ENCODE measurements around the gene PPIL3. TPM values are rescaled to one million over a fixed set of nuclear protein-coding genes. Genes with fewer than 3 reads are reported as not detected.
A peak's percentile ranks its signal among the peaks of the same experiment; 100 is the strongest.
"Not testable (repeated sequence)": the region's sequence is repeated elsewhere in the genome, so short reads cannot be mapped to it uniquely, and the experiment has no call there.

The PPIL3 gene
- polyA plus RNA-seq (ENCODE audit: insufficient read length in 4 of 4): 10 to 100 TPM; 60.0 to 79.4 (median 67.5) TPM

DNA sequence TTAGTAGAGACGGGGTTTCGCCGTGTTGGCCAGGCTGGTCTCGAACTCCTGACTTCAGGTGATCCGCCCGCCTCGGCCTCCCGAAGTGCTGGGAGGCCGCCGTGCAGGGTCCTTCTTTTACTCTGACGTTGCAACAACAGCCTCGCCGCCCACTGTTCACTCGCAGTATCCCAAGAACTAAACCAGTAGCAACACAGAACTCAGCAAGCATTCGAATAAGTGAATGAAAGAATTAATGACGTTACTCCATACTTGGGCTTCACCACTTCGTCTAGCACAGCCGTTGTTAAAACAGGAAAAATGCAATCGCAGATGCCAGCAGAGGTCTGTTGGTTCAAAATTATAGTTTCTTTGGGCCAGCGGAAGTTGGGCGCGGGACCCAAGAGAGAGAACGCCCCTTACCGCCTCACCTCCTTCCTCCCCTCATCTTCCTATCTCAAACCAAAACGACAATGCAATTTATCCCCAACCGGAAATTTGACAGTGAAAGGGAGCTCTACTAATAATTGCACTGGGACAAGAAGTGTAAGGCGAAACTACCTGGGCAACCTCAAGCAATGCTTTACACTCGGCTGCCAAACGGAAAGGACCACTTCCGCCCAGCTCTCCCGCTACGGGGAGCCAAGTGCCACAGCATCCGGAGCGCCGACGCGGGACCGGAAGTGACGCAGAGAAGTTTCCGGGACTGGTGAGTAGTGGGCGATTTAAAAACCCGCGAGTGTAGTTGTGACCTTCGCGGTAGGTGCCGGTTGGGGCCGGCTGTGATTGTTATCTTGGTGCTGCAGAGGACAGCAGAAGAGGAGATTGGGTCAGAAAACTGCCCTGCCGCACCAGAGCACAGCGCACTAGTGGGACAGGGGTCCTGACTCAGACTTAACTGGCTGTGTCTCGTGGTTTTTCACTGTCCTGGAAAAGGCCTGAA lies at the start of gene PPIL3, which contains the start of gene NIF3L1:
Gene PPIL3 (minus strand): TSS at position 374 of the 922 bp plus-strand sequence. CDS start 1,462 bp downstream, outside the sequence.
Gene NIF3L1 (plus strand): TSS at position 668 of the 922 bp plus-strand sequence. CDS start 2,573 bp downstream, outside the sequence.
- DNase-seq (ENCODE audit: low read depth in 4 of 4, low spot score in 3 of 4): peak; percentile 91 to 97 (median 96)

DNA sequence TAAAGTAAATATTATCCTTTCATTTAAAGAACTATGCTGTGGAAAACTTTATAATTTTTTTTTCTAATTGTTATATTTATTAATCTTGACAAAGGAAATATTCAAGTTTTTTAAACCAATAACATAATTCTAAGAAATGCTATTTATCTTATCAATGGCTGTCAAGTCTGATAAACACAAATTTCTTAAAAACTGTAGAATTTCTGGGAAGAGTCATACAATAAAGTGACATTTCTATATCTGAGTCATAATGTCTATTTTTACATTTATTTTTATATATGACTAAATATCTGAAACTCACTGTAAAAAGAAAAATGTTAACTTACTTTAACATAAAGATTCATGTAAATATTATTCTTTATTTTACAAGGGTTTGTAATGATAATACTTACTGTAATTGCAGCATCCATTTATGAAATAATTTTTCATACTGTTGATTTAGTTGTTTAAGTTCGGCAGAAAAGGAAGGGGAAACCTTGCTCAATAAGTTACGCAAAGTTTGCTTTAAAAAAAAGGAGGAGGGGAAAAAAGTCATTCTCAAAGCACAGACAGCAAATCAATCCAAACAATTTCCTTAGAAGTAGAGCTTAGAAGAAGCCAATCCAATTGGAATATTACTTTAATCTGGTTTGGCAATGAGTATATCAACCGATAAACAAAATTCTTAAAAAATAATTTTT lies 42.2 kb upstream of the PPIL3 start:
- DNase-seq (ENCODE audit: low read depth in 4 of 4, low spot score in 3 of 4): no peak

DNA sequence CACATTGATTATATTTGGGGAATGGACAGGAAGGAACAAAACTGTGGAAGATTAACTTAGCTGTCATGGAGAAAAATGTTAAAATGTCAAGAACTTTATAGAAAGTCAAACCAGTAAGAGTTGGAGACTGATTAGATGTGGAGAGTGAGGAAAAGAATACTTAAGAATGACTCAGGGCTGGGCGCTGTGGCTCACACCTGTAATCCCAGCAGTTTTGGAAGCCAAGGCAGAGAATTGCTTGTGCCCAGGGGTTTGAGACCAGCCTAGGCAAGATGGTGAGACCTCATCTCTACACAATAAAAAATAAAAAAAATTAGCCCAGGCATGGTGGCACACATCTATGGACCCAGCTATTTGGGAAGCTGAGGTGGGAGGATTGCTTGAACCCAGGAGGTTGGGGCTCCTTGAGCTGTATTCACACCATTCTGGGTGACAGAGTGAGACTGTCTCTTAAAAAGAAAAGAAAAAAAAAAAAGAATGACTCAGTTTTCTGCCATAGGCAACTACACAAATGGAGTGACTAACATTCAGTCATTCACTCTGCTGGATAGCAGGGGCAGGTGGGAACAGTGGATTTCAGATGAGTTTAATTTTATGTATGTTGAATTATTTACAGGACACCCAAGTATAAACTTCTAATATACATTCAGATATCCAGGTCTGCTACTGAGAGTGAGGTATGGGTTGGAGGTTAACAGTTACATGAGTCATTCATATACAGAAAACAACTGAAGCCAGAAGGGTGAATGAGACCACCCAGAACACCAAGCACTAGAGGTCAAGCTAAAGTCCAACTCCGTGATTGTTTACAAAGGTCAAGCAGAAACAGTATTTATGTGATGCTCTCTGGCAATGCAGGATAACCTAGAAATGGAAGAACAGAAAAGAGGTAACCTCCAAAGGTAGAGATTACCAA lies 40.7 kb upstream of the PPIL3 start:
- DNase-seq (ENCODE audit: low read depth in 4 of 4, low spot score in 3 of 4): no peak

DNA sequence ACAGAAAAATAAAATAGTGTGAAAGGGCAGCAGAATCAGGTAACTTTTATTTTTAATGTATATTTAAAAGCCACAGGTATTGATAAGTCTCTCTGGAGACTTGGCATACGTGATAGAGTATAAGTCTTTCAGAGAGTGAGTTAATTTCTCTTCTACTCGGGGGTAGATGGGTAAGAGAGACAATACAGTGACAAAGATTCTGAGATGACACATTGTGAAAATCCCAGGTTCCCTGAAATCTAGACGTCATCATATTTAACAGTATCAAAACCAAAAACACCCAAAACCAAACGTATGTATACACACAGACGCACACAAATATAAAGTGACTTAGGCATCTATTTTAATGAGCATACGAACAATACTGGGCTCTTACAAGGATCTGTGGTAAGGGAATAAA lies 33.6 kb upstream of the PPIL3 start:
- no peak for DNase-seq (ENCODE audit: low read depth in 4 of 4, low spot score in 3 of 4)

DNA sequence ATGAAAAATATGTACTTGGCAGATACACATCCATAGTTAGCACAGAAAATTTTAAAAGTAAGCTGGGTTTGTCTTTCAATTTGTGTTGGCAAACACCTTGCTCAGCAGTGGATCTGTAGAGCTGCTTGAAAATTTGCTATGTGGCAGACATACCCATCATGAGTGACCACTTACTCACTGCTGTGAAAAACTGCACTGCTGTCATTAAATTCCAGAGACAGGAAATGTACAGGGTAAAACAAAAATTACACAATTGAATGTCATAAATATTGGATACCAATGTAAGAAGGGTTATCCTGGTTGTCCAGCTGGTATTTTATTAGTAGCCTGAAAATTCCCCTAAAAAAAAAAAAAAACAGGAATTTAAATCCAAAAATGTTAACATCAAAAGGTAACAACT lies 24.8 kb upstream of the PPIL3 start:
- DNase-seq (ENCODE audit: low read depth in 4 of 4, low spot score in 3 of 4): no peak

DNA sequence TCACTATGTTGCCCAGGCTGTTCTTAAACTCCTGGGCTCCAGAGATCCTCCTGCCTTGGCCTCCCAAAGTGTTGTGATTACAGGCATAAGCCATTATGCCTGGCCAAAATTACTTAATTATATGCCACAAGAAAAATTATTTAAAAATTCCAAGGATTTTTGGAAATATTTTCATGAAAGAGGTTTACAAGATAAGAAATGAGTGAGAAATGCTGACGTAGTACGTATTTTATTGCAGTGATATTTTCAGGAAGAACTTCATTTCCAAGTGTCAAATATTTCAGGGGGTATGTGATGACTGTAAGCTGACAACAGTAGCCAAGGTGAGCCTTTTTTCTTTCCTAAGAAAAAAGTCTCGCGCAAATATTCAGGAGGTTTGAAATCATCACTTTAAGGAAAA lies 21.1 kb upstream of the PPIL3 start:
- no peak for DNase-seq (ENCODE audit: low read depth in 4 of 4, low spot score in 3 of 4)

DNA sequence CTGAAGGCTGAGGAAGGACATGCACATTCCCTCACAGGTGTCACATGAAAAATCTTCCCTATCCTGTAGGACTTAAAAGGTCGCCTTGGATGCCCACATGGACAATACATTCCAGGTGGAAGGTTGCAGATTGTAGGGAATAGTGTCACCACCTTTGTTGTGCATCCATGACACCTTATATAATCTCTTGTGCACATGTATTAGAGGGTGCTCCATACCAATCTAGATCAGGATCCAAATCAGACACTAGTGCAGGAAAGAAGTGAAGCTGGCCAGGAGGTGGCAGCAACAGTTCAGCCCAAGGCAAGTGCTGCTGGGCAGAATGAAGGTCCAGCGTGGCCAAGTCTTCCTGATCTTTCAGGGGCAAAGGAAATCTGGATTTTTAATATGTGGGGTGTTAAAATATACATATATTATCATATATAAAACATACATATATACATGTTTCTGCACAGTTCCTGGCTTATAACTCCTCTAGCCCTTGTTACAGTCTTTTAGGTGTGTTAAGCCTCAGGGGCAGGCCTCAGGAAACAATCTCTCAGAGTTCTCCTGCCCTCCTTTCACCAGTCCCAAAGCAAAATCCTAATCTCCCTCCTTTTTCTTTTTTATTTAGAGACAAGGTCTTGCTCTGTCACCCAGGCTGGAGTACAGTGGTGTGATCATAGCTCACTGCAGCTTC lies 16.9 kb upstream of the PPIL3 start:
- DNase-seq (ENCODE audit: low read depth in 4 of 4, low spot score in 3 of 4): peak in 2 of 4 donors; percentile 21 to 47

DNA sequence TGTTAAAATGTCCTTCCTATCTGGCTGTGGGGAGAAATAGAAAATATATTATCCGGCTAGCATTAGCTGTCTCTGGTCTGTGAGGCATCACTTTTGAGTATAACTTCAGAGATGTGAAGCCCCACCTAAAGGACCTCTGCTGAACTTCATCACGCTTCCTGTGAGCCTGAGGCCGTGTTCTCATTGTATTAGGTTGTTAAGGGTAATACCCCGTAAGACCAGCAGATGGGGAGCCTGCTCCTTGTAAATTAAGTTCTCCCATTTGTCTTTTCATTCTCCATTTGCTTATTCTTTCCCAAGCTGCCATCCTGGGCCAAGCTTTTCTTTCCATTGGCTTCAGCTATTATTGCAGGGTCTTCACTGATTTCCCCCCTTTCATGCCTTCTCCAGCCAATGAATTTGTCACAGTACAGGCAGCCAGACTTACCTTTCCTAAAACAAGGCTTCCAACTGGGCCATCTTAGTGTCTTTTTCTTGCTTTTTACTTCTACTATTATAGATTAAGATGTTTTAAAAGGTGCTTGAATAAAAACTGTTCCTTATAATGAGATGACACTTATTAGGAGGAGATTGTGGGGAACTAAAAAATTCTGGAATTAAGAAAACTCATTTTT lies 12.7 kb upstream of the PPIL3 start:
- DNase-seq (ENCODE audit: low read depth in 4 of 4, low spot score in 3 of 4): peak in 3 of 4 donors; percentile 33 to 54 (median 48)

DNA sequence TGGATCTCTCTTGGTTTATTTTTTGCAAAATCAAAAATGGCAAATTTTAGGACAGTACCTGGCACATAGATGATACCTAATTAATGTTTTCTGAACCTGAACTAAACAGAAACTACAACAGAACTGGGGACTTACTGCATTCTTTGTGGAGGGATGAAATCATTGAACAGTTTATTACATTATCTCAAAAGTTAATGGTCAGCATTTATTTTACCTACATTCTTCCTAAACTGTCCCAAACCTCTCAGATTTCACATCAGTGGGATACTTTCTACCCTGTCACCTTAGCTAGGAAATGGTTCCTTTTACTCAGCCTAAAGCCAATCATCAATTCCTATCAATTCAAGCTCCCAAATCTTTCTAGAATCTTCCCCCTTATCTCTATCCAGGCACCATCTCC lies 10.6 kb upstream of the PPIL3 start:
- DNase-seq (ENCODE audit: low read depth in 4 of 4, low spot score in 3 of 4): no peak

DNA sequence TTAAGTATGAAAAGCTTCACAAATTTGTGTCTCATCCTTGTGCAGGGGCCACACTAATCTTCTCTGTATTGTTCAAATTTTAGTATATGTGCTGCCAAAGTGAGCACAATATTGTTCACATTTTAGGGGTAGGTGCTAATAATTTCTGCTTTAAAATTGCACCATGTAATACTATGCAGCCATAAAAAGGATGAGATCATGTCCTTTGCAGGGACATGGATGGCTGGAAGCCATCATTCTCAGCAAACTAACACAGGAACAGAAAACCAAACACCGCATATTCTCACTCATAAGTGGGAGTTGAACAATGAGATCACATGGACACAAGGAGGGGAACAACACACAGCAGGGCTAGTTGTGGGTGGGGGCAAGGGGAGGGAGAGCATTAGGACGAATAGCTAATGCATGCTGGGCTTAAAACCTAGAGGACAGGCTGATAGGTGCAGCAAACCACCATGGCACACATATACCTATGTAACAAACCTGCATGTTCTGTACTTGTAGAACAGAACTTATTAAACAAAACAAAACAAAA lies 7.1 kb downstream of the PPIL3 start:
- DNase-seq (ENCODE audit: low read depth in 4 of 4, low spot score in 3 of 4): not testable (repeated sequence)

DNA sequence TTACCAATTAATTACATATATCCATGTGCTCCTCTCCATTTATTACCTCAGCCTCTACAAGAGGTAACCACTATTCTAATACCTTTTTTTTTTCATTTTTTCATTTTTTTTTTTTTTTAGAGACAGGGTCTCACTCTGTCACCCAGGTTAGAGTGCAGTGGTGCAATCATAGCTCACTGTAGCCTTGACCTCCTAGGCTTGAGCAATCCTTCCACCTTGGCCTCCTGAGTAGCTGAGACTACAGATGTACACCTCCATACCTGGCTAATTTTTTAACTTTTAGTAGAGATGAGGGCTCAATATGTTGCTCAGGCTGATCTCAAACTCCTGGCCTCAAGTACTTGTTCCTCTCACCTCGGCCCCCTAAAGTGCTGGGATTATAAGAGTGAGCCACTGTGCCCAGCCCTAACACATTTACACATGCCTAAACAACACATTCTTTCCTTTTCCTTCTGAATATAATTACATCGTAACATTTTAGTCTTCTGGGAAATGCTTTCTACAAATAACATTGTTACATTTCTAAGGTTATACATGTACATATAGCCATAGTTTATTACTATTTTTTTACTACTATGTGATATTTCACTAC lies 10.5 kb downstream of the PPIL3 start:
- no peak for DNase-seq (ENCODE audit: low read depth in 4 of 4, low spot score in 3 of 4)

DNA sequence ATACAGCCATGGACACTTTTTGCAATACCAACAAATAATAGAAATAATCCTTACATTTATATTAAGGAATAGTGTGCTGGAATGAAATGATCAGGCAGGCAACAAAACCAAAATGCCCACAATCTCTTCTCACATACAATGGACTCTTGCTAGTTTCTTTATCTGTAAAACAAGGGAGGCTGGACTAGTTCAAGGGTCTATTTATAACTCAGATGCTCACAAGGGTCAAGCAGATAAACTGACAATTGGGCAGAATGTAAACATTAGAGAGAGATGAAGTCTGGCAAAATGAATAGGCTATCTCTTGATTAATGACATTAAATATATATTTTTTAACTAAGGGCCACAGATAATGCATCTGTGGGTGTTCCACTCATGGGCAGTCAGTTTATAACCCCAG lies 11.4 kb downstream of the PPIL3 start:
- DNase-seq (ENCODE audit: low read depth in 4 of 4, low spot score in 3 of 4): no peak

DNA sequence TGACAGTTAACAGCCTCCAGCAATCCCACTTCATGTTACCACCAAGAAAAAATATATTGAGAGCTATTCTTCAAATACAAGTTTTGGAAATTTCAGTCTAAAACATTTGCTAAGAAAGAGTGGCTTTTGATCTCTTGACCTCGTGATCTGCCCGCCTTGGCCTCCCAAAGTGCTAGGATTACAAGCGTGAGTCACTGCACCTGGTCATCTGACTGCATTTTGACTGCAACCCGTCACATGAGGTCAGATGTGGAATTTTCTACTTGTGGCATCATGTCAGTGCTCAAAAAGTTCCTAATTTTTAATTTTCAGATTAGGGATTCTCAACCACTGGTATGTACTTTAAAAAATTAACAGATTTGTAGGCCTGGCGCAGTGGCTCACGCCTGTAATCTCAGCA lies 15.3 kb downstream of the PPIL3 start:
- no peak for DNase-seq (ENCODE audit: low read depth in 4 of 4, low spot score in 3 of 4)

DNA sequence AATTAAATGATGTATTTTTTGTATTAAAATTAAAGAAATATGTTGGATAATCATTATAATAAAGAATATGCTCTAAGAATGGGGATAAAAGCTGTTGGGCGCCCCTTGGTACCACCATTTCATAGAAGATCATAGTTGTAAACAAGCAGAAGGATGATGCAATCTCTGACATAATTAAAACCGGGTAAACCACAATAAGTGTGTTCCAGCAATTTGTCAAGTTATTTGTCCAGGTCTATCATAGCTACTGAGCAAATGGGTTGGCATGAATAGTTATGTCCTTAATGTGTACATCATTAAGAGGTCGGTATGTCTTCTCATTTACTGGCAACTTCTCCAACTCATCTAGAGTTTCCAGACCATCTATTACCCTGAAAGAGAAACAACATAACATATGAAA lies 17.7 kb downstream of the PPIL3 start:
- no peak for DNase-seq (ENCODE audit: low read depth in 4 of 4, low spot score in 3 of 4)

DNA sequence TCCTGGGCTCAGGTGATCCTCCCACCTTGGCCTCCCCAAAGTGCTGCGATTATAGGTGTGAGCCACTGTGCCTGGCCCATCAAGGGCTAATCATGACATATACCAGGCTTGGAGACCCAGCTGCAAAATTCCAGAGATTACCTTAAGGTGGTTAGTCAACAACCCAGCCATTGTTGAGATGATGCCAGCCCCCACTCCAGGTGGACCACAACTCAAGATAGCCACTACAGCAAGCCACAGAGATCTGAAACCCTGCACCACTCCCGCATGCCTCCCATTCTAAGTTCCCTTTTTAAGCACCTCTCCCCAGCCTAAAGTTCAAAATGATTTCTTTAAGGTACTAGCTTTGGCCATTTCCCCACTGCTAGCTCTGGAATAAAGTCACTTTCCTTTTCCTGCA lies 19.9 kb downstream of the PPIL3 start:
- no peak for DNase-seq (ENCODE audit: low read depth in 4 of 4, low spot score in 3 of 4)

DNA sequence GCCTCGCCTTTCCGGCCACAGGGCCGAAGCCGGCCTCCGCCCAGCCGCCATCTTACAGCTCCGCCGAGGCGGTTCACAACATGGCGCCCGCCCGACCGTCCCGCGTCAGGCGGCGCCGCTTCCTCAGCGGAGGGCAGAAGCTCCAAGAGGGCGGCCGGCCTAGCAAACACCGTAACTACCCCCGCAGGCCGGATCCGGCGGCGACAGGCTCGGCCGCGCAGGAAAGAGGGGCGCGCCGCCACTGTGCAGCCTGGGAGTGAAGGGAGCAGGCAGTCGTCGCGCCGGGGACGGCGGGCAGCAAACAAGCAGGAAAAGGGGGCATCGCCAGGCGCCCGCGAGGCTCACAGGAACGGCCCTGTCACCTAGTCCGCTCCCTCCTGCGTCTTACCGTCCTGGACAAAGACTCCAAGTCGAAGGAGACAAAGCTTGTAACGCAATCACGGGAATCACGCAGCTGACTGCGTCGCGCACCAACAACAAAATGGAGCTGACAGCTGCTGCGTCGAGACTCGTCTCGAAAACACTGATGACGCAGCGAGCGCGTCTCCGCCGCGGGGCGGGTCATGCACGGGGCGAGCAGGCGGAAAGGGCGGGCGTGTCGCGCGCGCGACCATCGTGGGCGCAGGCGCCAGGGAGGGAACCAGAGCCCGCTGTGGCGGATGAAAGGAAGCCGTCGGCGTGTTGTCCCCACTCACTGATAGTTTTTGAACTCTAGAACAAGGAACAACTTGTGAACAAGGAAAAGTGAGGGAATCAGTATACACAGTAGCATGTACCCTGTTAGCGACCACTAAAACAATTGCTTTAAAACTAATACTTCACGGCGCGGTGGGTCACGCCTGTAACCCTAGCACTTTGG lies 24.5 kb downstream of the PPIL3 start, which contains the start of gene CLK1:
Gene CLK1 (minus strand): TSS at position 483 of the 859 bp plus-strand sequence. CDS start 2,796 bp downstream, outside the sequence.
- DNase-seq (ENCODE audit: low read depth in 4 of 4, low spot score in 3 of 4): peak; percentile 90 to 93 (median 92)

DNA sequence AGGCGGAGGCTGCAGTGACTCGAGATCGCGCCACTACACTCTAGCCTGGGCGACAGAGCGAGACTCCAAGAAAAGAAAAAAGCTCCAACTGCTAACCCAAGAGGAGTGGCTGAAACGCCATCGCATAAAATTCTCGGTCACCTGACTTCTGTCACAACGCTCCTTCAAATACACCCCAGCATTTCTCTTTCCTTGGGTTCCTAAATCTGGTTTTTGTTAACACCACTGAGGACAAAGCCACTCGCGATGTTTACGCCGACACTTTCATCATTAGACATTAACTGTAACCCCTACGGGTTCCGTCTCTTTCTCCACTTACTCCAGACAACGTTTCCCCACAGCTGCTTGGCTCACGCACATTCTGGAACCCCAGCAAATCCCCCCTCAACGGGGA lies 25.1 kb downstream of the PPIL3 start:
- no peak for DNase-seq (ENCODE audit: low read depth in 4 of 4, low spot score in 3 of 4)

DNA sequence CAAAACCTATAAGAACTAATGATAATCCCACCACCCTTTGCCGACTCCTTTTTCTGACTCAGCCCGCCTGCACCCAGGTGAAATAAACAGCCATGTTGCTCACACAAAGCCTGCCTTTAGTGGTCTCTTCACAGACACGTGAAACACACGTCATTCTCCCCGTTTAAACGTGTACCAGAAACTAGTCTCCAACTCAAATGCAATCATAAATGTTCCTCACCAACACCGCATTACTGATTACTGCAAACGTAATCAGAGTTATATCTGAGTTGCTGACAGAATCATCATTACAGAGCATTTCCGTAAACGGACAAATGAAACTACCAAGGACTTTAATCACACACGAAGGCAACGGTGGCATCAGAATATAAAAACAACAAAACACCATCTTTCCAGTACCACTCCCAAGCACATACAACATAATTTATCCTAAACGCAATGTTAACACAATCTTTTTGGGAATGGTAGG lies 26.3 kb downstream of the PPIL3 start:
- DNase-seq (ENCODE audit: low read depth in 4 of 4, low spot score in 3 of 4): no peak

Measured in left renal pelvis (tissue), 4 donors.